IMR-90 (cell line): Measurements from ENCODE around the gene SLC25A21. TPM values are rescaled to one million over a fixed set of nuclear protein-coding genes. Genes with fewer than 3 reads are reported as not detected.

Experiments used
- ATAC-seq: fragments of 200-7000 bp; cut with Tn5 transposase; 2 replicates; pipeline ENCODE4 v1.9.1; 2020; ENCODE audit warnings: low read depth, mild to moderate bottlenecking, moderate library complexity
- BruUV-seq: library from RNA; stranded (reverse); fragments of 400-500 nt; replicated peaks from 2 replicates; lab custom pipeline; 2021; lab: Mats Ljungman, UMichigan
- CTCF ChIA-PET: fragments of 300-600 bp; formaldehyde crosslinking; extraction: SDS; loops from one replicate; lab custom pipeline; 2021; ENCODE audit warnings: antibody characterized with exemption; lab: Yijun Ruan, JAX
- POLR2A ChIA-PET: fragments of 300-600 bp; sonication (Branson Sonifier 250); formaldehyde crosslinking; loops from one replicate; lab custom pipeline; 2022; ENCODE audit warnings: antibody characterized with exemption; ENCODE audit not compliant: unreplicated experiment; lab: Charles Lee
- DNase-seq: peaks from one replicate; pipeline ENCODE4 v3.0.0; 2013
- H2AFZ ChIP-seq: replicated peaks from 2 replicates; pipeline ENCODE3; 2013; ENCODE audit warnings: low read length, mild to moderate bottlenecking; ENCODE audit not compliant: poor library complexity
- H2AK5ac ChIP-seq: 2 replicates; pipeline ENCODE4 v1.6.1; 2013; ENCODE audit warnings: low read depth, low read length, inconsistent platforms
- H2AK9ac ChIP-seq: replicated peaks from 2 replicates; pipeline ENCODE3; 2013; ENCODE audit warnings: mild to moderate bottlenecking, low read depth, low read length, moderate library complexity; ENCODE audit not compliant: poor library complexity
- H2BK120ac ChIP-seq: 2 replicates; pipeline ENCODE4 v1.6.1; 2013; ENCODE audit warnings: low read depth, low read length, inconsistent platforms
- H2BK15ac ChIP-seq: 3 replicates; pipeline ENCODE4 v1.6.1; 2013; ENCODE audit warnings: low read depth, low read length, inconsistent platforms
- H2BK20ac ChIP-seq: 2 replicates; pipeline ENCODE4 v1.6.1; 2013; ENCODE audit warnings: low read depth, mild to moderate bottlenecking, inconsistent platforms, low read length, moderate library complexity
- H2BK5ac ChIP-seq: 2 replicates; pipeline ENCODE4 v1.6.1; 2013; ENCODE audit warnings: mild to moderate bottlenecking, low read depth, low read length, inconsistent platforms; ENCODE audit not compliant: poor library complexity, severe bottlenecking
- H3K14ac ChIP-seq: replicated peaks from 2 replicates; pipeline ENCODE4 v1.6.1; 2013; ENCODE audit warnings: low read depth, low read length, inconsistent platforms
- H3K18ac ChIP-seq: 2 replicates; pipeline ENCODE4 v1.6.1; 2013; ENCODE audit warnings: low read depth, low read length, control low read depth
- H3K23ac ChIP-seq: 2 replicates; pipeline ENCODE4 v1.6.1; 2013; ENCODE audit warnings: low read depth, low read length, inconsistent platforms
- H3K27ac ChIP-seq: 2 replicates; pipeline ENCODE4 v1.5.1; 2013; ENCODE audit warnings: mild to moderate bottlenecking, control low read depth, low read length; ENCODE audit not compliant: insufficient read depth
- H3K27me3 ChIP-seq: 2 replicates; pipeline ENCODE4 v1.6.1; 2013; ENCODE audit warnings: low read length; ENCODE audit not compliant: control insufficient read depth, insufficient read depth
- H3K36me3 ChIP-seq: 2 replicates; pipeline ENCODE4 v1.6.1; 2013; ENCODE audit warnings: low read length, mixed read lengths; ENCODE audit not compliant: control insufficient read depth, insufficient read depth
- H3K4ac ChIP-seq: 2 replicates; pipeline ENCODE4 v1.6.1; 2013; ENCODE audit warnings: low read depth, low read length, inconsistent platforms
- H3K4me1 ChIP-seq: 2 replicates; pipeline ENCODE4 v1.6.1; 2013; ENCODE audit warnings: low read length, mixed read lengths; ENCODE audit not compliant: control insufficient read depth, insufficient read depth
- H3K4me2 ChIP-seq: 2 replicates; pipeline ENCODE4 v1.6.1; 2013; ENCODE audit warnings: low read depth, mild to moderate bottlenecking, control low read depth, low read length, moderate library complexity
- H3K4me3 ChIP-seq: 2 replicates; pipeline ENCODE4 v1.5.1; 2013; ENCODE audit warnings: low read depth, mild to moderate bottlenecking, control low read depth, low read length, moderate library complexity; ENCODE audit not compliant: insufficient read depth
- H3K56ac ChIP-seq: 2 replicates; pipeline ENCODE4 v1.6.1; 2013; ENCODE audit warnings: low read length, inconsistent platforms; ENCODE audit not compliant: insufficient read depth; ENCODE audit errors: extremely low read depth
- H3K79me1 ChIP-seq, 2 experiments: 2 replicates each; pipeline ENCODE4 v1.6.1; 2013; ENCODE audit warnings: low read length in 2 of 2, inconsistent platforms in 1 of 2, low read depth in 1 of 2
- H3K9ac ChIP-seq: 2 replicates; pipeline ENCODE4 v1.6.1; 2013; ENCODE audit warnings: low read depth, low read length, control low read depth
- H3K9me1 ChIP-seq: 2 replicates; pipeline ENCODE4 v1.6.1; 2013; ENCODE audit warnings: low read length, inconsistent platforms; ENCODE audit not compliant: insufficient read depth
- H3K9me3 ChIP-seq: 2 replicates; pipeline ENCODE4 v1.6.1; 2013; ENCODE audit warnings: low read length; ENCODE audit not compliant: control insufficient read depth, insufficient read depth
- H4K20me1 ChIP-seq: 2 replicates; pipeline ENCODE4 v1.6.1; 2013; ENCODE audit warnings: low read length, inconsistent platforms; ENCODE audit not compliant: insufficient read depth
- H4K5ac ChIP-seq: 2 replicates; pipeline ENCODE4 v1.6.1; 2013; ENCODE audit warnings: mild to moderate bottlenecking, low read depth, low read length, control low read depth
- H4K8ac ChIP-seq, 2 experiments: 2 replicates each; pipeline ENCODE4 v1.6.1; 2013; ENCODE audit warnings: low read depth in 2 of 2, low read length in 2 of 2, control low read depth in 1 of 2, inconsistent platforms in 1 of 2
- H4K91ac ChIP-seq: 2 replicates; pipeline ENCODE4 v1.6.1; 2013; ENCODE audit warnings: low read depth, low read length, inconsistent platforms; ENCODE audit not compliant: insufficient read depth
- CEBPB ChIP-seq: IDR thresholded peaks from 2 replicates; pipeline ENCODE4 v1.6.1; 2012; ENCODE audit warnings: low read depth, low read length, improper control_type of control experiment
- FOS ChIP-seq: fragments of 150-350 bp; IDR thresholded peaks from 2 replicates; pipeline ENCODE4 v1.6.1; 2016; ENCODE audit warnings: low read depth, low read length
- RFX5 ChIP-seq: IDR thresholded peaks from 2 replicates; pipeline ENCODE4 v1.8.0; 2012; ENCODE audit warnings: low read depth, mild to moderate bottlenecking, low read length, moderate library complexity
- SMC3 ChIP-seq: fragments of 150-350 bp; IDR thresholded peaks from 2 replicates; pipeline ENCODE4 v1.6.1; 2016; ENCODE audit warnings: low read depth, mild to moderate bottlenecking, antibody characterized with exemption, low read length, moderate library complexity
- WGBS, 2 experiments: methylation state at CpG; one replicate each; pipeline versions ENCODE4 v1.1.5 to v1.1.7; 2013; ENCODE audit warnings: missing lambda C conversion rate in 2 of 2; ENCODE audit not compliant: insufficient read length in 1 of 2; ENCODE audit errors: extremely low coverage in 2 of 2; 5-methylcytosine and 5-hydroxymethylcytosine counted together
- dilution Hi-C: fragments of 300-500 bp; cut with HindIII; formaldehyde crosslinking; loops from one replicate; pipeline ENCODE4 v1.14.3; 2018; ENCODE audit warnings: low sequenced_read_pairs; ENCODE audit not compliant: unreplicated experiment
- in situ Hi-C: fragments of 300-500 bp; cut with MboI; formaldehyde crosslinking; loops from 3 replicates; pipeline ENCODE4 v1.14.3; 2019; ENCODE audit warnings: low sequenced_read_pairs, inconsistent platforms, mixed read lengths
- intact Hi-C: fragments of 100-400 bp; cut with micrococcal nuclease; formaldehyde crosslinking; loops from 2 replicates; pipeline ENCODE4 v1.10.0; 2022
- polyA plus RNA-seq, 3 experiments: library from polyadenylated mRNA; depleted of rRNA; stranded (reverse); fragments of >200 nt; gene quantifications; 2 replicates each; pipeline ENCODE4 v1.2.3, GENCODE V29; 2012; ENCODE audit warnings: low replicate concordance in 1 of 3
- total RNA-seq: library from RNA; depleted of rRNA; stranded (reverse); fragments of >200 nt; gene quantifications from 2 replicates; pipeline ENCODE4 v1.2.3, GENCODE V29; 2012
- TF ChIP-seq, protein P1 (sequence below): fragments of 150-350 bp; IDR thresholded peaks from 2 replicates; pipeline ENCODE4 v1.6.1; 2017; ENCODE audit warnings: mild to moderate bottlenecking, antibody characterized with exemption, low read length, low read depth
- TF ChIP-seq, protein P2 (sequence below): conservative IDR thresholded peaks from 2 replicates; pipeline ENCODE4 v1.5.1; 2012; ENCODE audit warnings: mild to moderate bottlenecking, low read depth, low read length, improper control_type of control experiment

The SLC25A21 gene
- total and polyA plus RNA-seq, 2 of the 4 experiments (the other 2 are of a cell fraction) = 0.62 to 0.90 TPM

DNA sequence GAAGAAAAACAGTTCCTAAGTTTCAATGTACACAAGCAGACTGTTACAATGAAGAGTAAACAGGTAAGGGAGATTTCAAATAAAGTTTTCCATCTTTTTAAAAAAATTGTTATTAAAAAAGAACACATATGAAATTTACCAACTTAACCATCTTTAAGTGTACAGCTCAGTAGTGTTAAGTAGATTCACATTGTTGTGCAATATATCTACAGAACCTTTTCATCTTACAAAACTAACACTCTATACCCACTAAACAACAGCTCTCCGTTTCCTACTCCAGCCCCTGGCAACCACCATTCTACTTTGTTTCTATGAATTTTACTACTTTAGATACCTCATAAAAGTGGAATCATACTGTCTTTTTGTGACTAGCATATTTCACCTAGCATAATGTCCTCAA lies 139.5 kb downstream of the SLC25A21 start:
- Histone ChIP-seq H3K4me2 (no peak overlapping the region), H3K9me3 (no peaks in the 10 kb centered on the region), H3K18ac (no peak overlapping the region), H2AK9ac (no peak overlapping the region), H3K4me1 (peaks cover 3% of the 10 kb centered on the region; the same call in 1 of the 2 replicates), H2BK120ac (no peak overlapping the region), H3K9ac (no peak overlapping the region), H3K56ac (no peak overlapping the region), H3K27me3 (no peaks in the 10 kb centered on the region), H2BK20ac (no peak overlapping the region), H4K20me1 (no peaks in the 10 kb centered on the region), H3K14ac (no peak overlapping the region), H3K4me3 (no peak overlapping the region), H4K5ac (no peak overlapping the region), H3K23ac (no peak overlapping the region), H4K8ac (no peak overlapping the region), H2BK15ac (no peak overlapping the region), H3K36me3 (no peaks in the 10 kb centered on the region), H3K4ac (no peak overlapping the region), H3K79me1 (no peaks in the 10 kb centered on the region), H3K27ac (no peak overlapping the region), H2BK5ac (no peak overlapping the region), H3K9me1 (no peaks in the 10 kb centered on the region), H4K91ac (no peak overlapping the region), H2AFZ (no peak overlapping the region), H2AK5ac (no peak overlapping the region)
- ChIA-PET POLR2A (no interaction called here), CTCF (interaction anchor here (1.2 kb wide), 1 partner anchor 91 kb away, joined by 11 read pairs; no protein-coding TSS in a partner anchor)
- in situ Hi-C loops (no loop called here), dilution Hi-C loops (no loop called here), intact Hi-C loops (no loop called here)
- no peak for TF ChIP-seq FOS
- no peak for TF ChIP-seq SMC3
- TF ChIP-seq RFX5 = no peak
- TF ChIP-seq CEBPB = peak; percentile 72
- TF ChIP-seq, protein P1, sequence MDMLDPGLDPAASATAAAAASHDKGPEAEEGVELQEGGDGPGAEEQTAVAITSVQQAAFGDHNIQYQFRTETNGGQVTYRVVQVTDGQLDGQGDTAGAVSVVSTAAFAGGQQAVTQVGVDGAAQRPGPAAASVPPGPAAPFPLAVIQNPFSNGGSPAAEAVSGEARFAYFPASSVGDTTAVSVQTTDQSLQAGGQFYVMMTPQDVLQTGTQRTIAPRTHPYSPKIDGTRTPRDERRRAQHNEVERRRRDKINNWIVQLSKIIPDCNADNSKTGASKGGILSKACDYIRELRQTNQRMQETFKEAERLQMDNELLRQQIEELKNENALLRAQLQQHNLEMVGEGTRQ = no peak
- TF ChIP-seq, protein P2, sequence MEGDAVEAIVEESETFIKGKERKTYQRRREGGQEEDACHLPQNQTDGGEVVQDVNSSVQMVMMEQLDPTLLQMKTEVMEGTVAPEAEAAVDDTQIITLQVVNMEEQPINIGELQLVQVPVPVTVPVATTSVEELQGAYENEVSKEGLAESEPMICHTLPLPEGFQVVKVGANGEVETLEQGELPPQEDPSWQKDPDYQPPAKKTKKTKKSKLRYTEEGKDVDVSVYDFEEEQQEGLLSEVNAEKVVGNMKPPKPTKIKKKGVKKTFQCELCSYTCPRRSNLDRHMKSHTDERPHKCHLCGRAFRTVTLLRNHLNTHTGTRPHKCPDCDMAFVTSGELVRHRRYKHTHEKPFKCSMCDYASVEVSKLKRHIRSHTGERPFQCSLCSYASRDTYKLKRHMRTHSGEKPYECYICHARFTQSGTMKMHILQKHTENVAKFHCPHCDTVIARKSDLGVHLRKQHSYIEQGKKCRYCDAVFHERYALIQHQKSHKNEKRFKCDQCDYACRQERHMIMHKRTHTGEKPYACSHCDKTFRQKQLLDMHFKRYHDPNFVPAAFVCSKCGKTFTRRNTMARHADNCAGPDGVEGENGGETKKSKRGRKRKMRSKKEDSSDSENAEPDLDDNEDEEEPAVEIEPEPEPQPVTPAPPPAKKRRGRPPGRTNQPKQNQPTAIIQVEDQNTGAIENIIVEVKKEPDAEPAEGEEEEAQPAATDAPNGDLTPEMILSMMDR = no peak
- DNase-seq (no peak), ATAC-seq (no peak)
- WGBS, 2 experiments = no CpG with 5 or more reads among the region's 1 CpG
- BruUV-seq = no TSS peak
